KOPT-K1 (cell line): ENCODE results near the gene FN3K.
A peak's percentile ranks its signal among the peaks of the same experiment; 100 is the strongest.

Experiments
- H3K27ac ChIP-seq: fragments of 200-600 bp; sonication (generic); 2 replicates; pipeline ENCODE4 v1.5.1; 2016; ENCODE audit warnings: antibody characterized with exemption, mild to moderate bottlenecking, low read depth, low read length; ENCODE audit not compliant: poor library complexity, severe bottlenecking
- H3K36me3 ChIP-seq: fragments of 200-600 bp; sonication (generic); 2 replicates; pipeline ENCODE4 v1.5.1; 2017; ENCODE audit warnings: antibody characterized with exemption, mild to moderate bottlenecking, low read length, moderate library complexity; ENCODE audit not compliant: insufficient read depth
- H3K9me3 ChIP-seq: fragments of 200-600 bp; sonication (generic); 2 replicates; pipeline ENCODE4 v1.5.1; 2017; ENCODE audit warnings: antibody characterized with exemption, low read length, mild to moderate bottlenecking; ENCODE audit not compliant: insufficient read depth, poor library complexity, severe bottlenecking

FN3K gene

GRCh38 chr17:82716203-82717010 is 19.0 kb upstream of the FN3K start, which contains the start of gene FN3KRP:
Gene FN3KRP, plus strand, starts transcription at chr17:82716706. Its CDS starts 50 bp downstream, at chr17:82716756.
- no peaks in the 10 kb centered on the region for H3K9me3 ChIP-seq
- peak within 1 kb of the TSS; percentile 74 for H3K27ac ChIP-seq
- H3K36me3 ChIP-seq, result peaks cover 32% of the 10 kb centered on the region

GRCh38 chr17:82718986-82719685 is 16.3 kb upstream of the FN3K start:
- Histone ChIP-seq H3K27ac (no peak overlapping the region), H3K9me3 (no peaks in the 10 kb centered on the region), H3K36me3 (peaks cover 54% of the 10 kb centered on the region)

DNA sequence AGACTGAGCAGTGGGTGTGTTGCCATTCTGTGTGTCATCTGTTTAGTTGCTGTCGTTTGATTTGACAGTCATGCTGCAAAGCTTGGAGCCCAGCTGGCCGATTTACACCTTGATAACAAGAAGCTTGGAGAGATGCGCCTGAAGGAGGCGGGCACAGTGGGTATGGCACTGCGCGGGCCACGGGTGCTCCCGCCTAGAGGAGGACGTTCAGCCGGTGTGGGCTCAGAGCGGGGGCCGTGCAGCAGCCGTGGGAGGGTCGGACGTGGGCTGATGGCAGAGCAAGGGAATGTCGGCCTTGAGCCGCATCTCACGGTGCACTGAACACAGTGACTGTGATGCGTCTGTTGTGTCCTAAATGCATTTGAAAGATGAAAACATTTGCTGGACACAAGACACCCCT is 15.2 kb upstream of the FN3K start:
- H3K27ac ChIP-seq, result no peak overlapping the region
- peaks cover 61% of the 10 kb centered on the region for H3K36me3 ChIP-seq
- no peaks in the 10 kb centered on the region for H3K9me3 ChIP-seq

- Histone ChIP-seq H3K27ac (no peak overlapping the region), H3K36me3 (peaks cover 83% of the 10 kb centered on the region), H3K9me3 (no peaks in the 10 kb centered on the region)
Measured at GRCh38 chr17:82722341-82723013, 12.9 kb upstream of the FN3K start.

GRCh38 chr17:82723169-82723807 is 12.1 kb upstream of the FN3K start:
- H3K36me3 ChIP-seq, result peaks cover 89% of the 10 kb centered on the region
- no peaks in the 10 kb centered on the region for H3K9me3 ChIP-seq
- no peak overlapping the region for H3K27ac ChIP-seq

GRCh38 chr17:82726427-82726826 is 9.0 kb upstream of the FN3K start:
- Histone ChIP-seq H3K27ac (no peak overlapping the region), H3K9me3 (peaks cover 3% of the 10 kb centered on the region), H3K36me3 (peaks cover 86% of the 10 kb centered on the region)

- Histone ChIP-seq H3K36me3 (peaks cover 91% of the 10 kb centered on the region), H3K9me3 (peaks cover 34% of the 10 kb centered on the region), H3K27ac (no peak overlapping the region)
Measured at GRCh38 chr17:82729479-82730260, 5.7 kb upstream of the FN3K start.

GRCh38 chr17:82732118-82732743 is 3.2 kb upstream of the FN3K start:
- Histone ChIP-seq H3K27ac (no peak overlapping the region), H3K36me3 (peaks cover 71% of the 10 kb centered on the region), H3K9me3 (peaks cover 36% of the 10 kb centered on the region)

- Histone ChIP-seq H3K27ac (no peak overlapping the region), H3K36me3 (peaks cover 61% of the 10 kb centered on the region), H3K9me3 (peaks cover 54% of the 10 kb centered on the region)
Measured at GRCh38 chr17:82736511-82737185, 1.2 kb downstream of the FN3K start.

DNA sequence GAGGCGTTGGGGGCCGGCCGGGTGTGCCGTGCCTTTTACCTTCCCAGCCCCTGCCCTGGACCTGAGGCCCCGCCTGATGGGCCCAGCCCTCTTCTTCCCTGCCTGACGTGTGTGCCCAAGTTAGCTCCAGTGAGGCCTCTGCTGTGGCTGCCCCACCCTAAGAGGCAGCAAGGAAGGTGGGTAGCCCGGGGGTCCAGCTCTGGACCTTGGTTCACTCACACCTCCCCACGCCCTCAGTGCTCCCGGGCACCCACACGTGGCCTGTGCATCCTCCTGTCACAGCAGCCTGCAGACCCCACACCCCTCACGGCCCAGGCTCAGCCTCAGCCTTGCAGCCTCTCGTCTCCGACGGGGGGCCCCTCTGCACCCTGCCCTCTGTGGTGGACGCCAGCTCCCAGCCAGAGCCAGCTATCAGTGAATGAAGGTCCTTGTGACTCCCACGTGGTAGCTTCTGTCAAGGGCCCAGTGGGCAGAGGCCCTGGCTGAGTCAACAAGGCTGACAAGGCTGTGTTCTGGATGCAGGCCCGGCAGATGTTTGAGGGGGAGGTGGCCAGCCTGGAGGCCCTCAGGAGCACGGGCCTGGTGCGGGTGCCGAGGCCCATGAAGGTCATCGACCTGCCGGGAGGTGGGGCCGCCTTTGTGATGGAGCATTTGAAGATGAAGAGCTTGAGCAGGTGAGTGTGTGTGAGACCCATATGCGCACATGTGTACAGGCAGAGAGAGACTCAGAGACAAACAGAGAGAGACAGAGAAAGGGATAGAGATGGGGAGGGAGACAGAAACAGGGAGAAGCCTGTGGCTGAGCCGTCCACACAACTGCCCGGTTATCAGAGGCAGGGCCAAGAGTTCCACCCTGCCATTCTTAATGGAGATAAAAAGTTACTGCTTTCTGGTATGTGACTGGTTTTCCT is 2.8 kb downstream of the FN3K start:
- H3K27ac ChIP-seq, result no peak overlapping the region
- H3K36me3 ChIP-seq, result peaks cover 61% of the 10 kb centered on the region
- H3K9me3 ChIP-seq, result peaks cover 38% of the 10 kb centered on the region

DNA sequence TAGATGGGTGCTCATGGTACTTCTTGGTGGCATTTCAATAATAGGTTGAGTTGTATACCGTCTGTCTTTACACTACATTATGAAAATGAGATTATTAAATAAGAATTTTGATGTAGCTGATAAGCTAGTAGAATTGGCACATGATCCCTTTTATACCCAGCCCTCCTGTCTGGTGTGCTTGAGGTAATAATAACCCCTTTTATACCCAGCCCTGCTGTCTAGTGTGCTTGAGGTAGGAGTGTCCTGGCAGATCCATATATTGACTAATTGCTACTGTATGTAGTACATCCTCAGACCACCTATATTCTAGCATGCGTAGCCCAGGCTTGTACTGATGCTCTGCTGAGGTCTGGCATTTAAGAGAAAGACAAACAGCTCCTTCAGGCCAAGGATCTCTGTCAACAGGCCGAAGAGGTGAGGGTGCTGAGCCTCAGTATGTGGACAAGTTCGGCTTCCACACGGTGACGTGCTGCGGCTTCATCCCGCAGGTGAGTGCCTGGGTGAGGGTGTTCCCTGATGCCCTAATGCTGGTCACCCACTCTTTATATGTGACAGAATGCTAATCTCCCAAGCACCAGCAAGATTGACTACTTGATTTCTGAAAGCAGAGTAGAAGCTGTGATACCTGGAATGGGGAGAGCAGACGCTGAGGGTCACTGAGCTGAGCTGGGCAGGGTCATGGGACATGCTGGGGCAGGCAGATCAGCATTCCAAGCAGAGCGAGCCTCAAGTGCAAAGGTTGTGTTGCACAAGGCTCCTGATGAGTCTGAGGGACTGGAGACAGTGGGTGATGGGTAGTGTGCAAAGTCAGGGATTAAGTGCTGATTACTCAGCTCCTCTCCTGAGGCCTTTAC is 5.7 kb downstream of the FN3K start:
- peaks cover 51% of the 10 kb centered on the region for H3K36me3 ChIP-seq

More for the DNA sequence above, 5.7 kb downstream of the FN3K start:
- peaks cover 30% of the 10 kb centered on the region for H3K9me3 ChIP-seq
- H3K27ac ChIP-seq, result no peak overlapping the region
